ENCODE data around the gene BEAN1. TPM values are rescaled to one million over a fixed set of nuclear protein-coding genes. Genes with fewer than 3 reads are reported as not detected.

The BEAN1 gene
- total and polyA plus RNA-seq, 7 donors = 0.01 to 0.08 TPM; not detected in 5

DNA sequence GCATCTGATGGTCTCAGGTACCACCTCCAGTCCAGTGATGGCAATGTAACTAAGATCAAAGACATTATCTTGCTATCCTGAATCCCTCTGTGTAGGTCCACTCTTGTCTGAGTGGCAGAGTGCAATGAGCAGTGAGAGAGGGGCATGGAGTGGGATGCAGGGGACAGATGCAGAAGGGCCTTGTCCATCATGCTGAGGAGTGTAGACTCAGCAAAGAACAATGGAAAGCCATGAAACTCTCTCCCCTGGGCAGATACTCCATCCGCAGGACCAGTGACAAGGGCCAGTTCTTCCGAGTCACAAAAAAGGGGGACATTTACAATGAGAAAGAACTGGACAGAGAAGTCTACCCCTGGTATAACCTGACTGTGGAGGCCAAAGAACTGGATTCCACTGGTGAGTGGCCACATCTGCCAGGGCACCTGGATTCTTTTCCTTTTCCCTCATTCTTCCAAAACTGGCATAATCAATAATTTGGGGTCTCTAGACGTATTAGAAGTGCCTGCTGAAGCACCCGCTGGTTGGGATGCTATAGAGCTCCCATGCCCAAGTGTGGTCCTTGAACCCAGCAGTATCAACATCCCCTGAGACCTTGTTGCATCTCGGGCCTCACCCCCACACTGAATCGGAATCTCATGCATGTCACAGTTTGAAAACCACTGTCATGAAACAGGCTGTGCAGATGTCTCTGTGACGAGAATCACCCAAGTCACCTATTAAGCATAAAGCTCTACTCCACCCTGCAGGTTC is 31.1 kb upstream of the BEAN1 start:
- Histone ChIP-seq H3K36me3 (ENCODE audit: insufficient read depth in 1 of 2, low read depth in 1 of 2) (peaks cover 0 to 15% of the 10 kb centered on the region in 2 donors), H3K27ac (no peak overlapping the region), H3K9me3 (no peaks in the 10 kb centered on the region), H3K4me1 (no peaks in the 10 kb centered on the region), H3K4me3 (no peak overlapping the region), H3K27me3 (ENCODE audit: insufficient read depth in 3 of 3, low read length in 2 of 3) (no peaks in the 10 kb centered on the region)
- WGBS, 3 donors = 84 to 86% (median 85%) methylated on average over 7 of the region's 7 CpGs
- intact Hi-C loops (cut with DNase I) = no loop called here
- TF ChIP-seq, protein P1, sequence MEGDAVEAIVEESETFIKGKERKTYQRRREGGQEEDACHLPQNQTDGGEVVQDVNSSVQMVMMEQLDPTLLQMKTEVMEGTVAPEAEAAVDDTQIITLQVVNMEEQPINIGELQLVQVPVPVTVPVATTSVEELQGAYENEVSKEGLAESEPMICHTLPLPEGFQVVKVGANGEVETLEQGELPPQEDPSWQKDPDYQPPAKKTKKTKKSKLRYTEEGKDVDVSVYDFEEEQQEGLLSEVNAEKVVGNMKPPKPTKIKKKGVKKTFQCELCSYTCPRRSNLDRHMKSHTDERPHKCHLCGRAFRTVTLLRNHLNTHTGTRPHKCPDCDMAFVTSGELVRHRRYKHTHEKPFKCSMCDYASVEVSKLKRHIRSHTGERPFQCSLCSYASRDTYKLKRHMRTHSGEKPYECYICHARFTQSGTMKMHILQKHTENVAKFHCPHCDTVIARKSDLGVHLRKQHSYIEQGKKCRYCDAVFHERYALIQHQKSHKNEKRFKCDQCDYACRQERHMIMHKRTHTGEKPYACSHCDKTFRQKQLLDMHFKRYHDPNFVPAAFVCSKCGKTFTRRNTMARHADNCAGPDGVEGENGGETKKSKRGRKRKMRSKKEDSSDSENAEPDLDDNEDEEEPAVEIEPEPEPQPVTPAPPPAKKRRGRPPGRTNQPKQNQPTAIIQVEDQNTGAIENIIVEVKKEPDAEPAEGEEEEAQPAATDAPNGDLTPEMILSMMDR (IDR thresholded peaks at IDR 0.05) = no peak
- DNase-seq (no peak), ATAC-seq (no peak)

DNA sequence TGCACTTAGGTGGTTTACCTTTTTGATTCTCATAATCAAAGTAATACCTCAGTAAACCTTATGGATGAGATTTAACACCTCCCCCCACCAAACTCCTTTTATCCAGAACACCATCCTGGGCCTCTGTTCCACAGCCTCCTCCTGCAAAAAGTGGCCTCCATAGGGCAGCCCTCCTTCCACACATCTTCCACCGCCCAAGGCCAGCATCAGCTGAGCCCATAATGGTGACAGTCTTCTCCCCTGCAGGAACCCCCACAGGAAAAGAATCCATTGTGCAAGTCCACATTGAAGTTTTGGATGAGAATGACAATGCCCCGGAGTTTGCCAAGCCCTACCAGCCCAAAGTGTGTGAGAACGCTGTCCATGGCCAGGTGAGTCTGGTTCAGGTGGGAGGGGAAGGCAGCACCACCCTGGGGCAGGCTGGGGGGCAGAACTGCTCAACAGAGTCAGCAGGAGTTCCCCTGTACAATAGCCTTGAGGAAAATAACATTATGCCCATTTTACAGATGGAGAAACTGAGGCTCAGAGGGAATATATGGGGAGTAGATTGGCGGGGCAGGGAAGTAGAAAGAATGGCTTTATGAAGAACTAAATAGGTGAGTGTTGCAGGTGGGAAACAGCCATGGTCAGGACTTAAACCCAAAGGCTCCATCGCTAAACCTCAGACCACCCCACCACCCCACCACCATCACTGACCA is 29.2 kb upstream of the BEAN1 start:
- H3K27me3 ChIP-seq (ENCODE audit: insufficient read depth in 3 of 3, low read length in 2 of 3) = peaks cover 0 to 6% (median 0%) of the 10 kb centered on the region in 3 donors
- DNase-seq (no peak), ATAC-seq (no peak)
- intact Hi-C loops (cut with DNase I) = no loop called here
- H3K36me3 ChIP-seq (ENCODE audit: insufficient read depth in 1 of 2, low read depth in 1 of 2) = peaks cover 0 to 15% of the 10 kb centered on the region in 2 donors
- H3K4me3 ChIP-seq = no peak overlapping the region
- H3K27ac ChIP-seq = no peak overlapping the region
- no peaks in the 10 kb centered on the region for H3K9me3 ChIP-seq
- TF ChIP-seq, protein P1 (IDR thresholded peaks at IDR 0.05) = no peak
- 62 to 83% (median 82%) methylated on average over 5 of the region's 5 CpGs for WGBS, 3 donors
- no peaks in the 10 kb centered on the region for H3K4me1 ChIP-seq

DNA sequence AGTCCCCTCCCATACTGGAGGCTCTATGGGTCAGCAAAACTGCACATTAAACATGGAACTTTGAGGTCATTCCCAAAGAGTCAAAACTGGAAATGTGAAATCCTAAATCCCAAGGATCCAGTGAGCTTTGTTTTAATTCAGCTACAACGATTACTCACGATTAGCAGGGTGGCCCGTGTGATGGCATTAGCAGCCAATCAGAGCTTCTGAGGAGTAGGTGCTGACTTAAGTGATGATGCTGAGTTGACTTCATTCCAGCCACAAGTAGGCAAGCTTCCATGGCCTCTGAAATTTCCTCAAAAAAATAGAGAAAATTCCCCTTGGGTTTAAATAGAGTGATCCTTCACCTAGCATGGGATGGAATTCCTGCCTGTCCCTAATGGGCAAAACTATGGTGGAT is 28.1 kb upstream of the BEAN1 start:
- DNase-seq = no peak
- no peak overlapping the region for H3K4me3 ChIP-seq
- WGBS, 3 donors = 51 to 59% (median 58%) methylated on average over 3 of the region's 3 CpGs
- no peak overlapping the region for H3K27ac ChIP-seq
- H3K4me1 ChIP-seq = no peaks in the 10 kb centered on the region
- intact Hi-C loops (cut with DNase I) = no loop called here
- H3K36me3 ChIP-seq (ENCODE audit: insufficient read depth in 1 of 2, low read depth in 1 of 2) = peaks cover 0 to 15% of the 10 kb centered on the region in 2 donors
- TF ChIP-seq, protein P1 (IDR thresholded peaks at IDR 0.05) = no peak
- no peak for ATAC-seq
- H3K27me3 ChIP-seq (ENCODE audit: insufficient read depth in 3 of 3, low read length in 2 of 3) = peaks cover 0 to 10% (median 0%) of the 10 kb centered on the region in 3 donors
- no peaks in the 10 kb centered on the region for H3K9me3 ChIP-seq

DNA sequence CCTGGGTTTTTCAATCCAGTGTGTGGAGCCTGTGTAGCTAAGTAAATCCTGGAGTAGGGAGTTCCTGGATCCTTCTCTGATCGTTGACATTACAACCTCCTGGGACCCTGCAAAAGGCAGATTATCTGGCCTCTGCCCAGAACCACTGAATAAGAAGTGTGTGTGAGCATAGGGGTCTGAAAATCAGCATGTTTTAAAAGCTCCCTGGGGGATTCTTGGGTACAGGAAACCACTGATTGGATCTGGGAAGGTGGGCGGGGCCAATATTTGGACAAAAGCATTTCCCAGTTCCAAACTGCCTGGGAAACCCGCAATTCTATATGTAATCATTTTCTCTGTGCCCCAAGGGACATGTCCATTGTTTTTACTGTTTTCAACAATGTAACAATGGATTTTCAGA is 27.2 kb upstream of the BEAN1 start:
- 37 to 44% (median 40%) methylated on average over 3 of the region's 3 CpGs for WGBS, 3 donors
- Histone ChIP-seq H3K27me3 (ENCODE audit: insufficient read depth in 3 of 3, low read length in 2 of 3) (peaks cover 0 to 11% (median 0%) of the 10 kb centered on the region in 3 donors), H3K4me1 (no peaks in the 10 kb centered on the region), H3K9me3 (no peaks in the 10 kb centered on the region), H3K27ac (no peak overlapping the region), H3K4me3 (no peak overlapping the region), H3K36me3 (ENCODE audit: insufficient read depth in 1 of 2, low read depth in 1 of 2) (peaks cover 0 to 15% of the 10 kb centered on the region in 2 donors)
- intact Hi-C loops (cut with DNase I) = loop anchor here (10.0 kb wide), 2 partner anchors 205 to 355 kb away; partner anchors contain the start of genes CMTM3 (in 1 of the 2) and DYNC1LI2 (in 1 of the 2)
- TF ChIP-seq, protein P1 (IDR thresholded peaks at IDR 0.05) = no peak
- no peak for ATAC-seq
- no peak for DNase-seq
